K562 (cell line): Measurements from ENCODE around the gene RYR3. TPM values are rescaled to one million over a fixed set of nuclear protein-coding genes. Genes with fewer than 3 reads are reported as not detected.

Experiments used
- ATAC-seq: fragments of 200-7000 bp; cut with Tn5 transposase; 3 replicates; pipeline ENCODE4 v1.9.1; 2020; ENCODE audit warnings: moderate library complexity
- BruUV-seq: library from RNA; stranded (reverse); fragments of 400-500 nt; replicated peaks from 2 replicates; lab custom pipeline; 2021; lab: Mats Ljungman, UMichigan
- CTCF ChIA-PET: fragments of 300-600 bp; formaldehyde crosslinking; extraction: SDS; loops from one replicate; lab custom pipeline; 2021; ENCODE audit warnings: low intra/inter-chr PET ratio; lab: Yijun Ruan, JAX
- POLR2A ChIA-PET: fragments of 300-600, 350-650 bp; sonication (Branson Sonifier 250); formaldehyde crosslinking; extraction: SDS; loops from one replicate; lab custom pipeline; 2021; ENCODE audit warnings: antibody characterized with exemption, inconsistent platforms; lab: Yijun Ruan, JAX
- DNase-seq, 4 experiments: peaks; one replicate each; pipeline versions ENCODE4 v3.0.0 to v3.0.0-alpha.2; 2011 to 2018; ENCODE audit warnings: low spot score in 3 of 4, mixed read lengths in 3 of 4; ENCODE audit errors: extremely low read depth in 1 of 4
- FAIRE-seq: peaks from 2 replicates; lab custom pipeline; 2011; peaks lifted over from hg19 to GRCh38; lab: Jason Lieb, UNC
- H2AFZ ChIP-seq: 2 replicates; pipeline ENCODE4 v1.6.0; 2011; ENCODE audit warnings: low read depth, low read length, control low read depth, inconsistent platforms
- H3K27ac ChIP-seq: fragments of 200-600 bp; 3 replicates; pipeline ENCODE4 v1.8.0; 2011; ENCODE audit warnings: low read depth, mild to moderate bottlenecking, control low read depth, inconsistent platforms, low read length, moderate library complexity, mixed read lengths; ENCODE audit errors: extremely low read depth
- H3K27me3 ChIP-seq, 2 experiments: fragments of 300-600 bp in 1 of 2; 2 replicates in 1 of 2; 3 replicates in 1 of 2; pipeline versions ENCODE4 v1.6.0 to v1.8.0; 2011; ENCODE audit warnings: inconsistent platforms in 2 of 2, low read length in 2 of 2, mild to moderate bottlenecking in 1 of 2, mixed read lengths in 1 of 2, moderate library complexity in 1 of 2; ENCODE audit not compliant: control insufficient read depth in 2 of 2, insufficient read depth in 2 of 2
- H3K36me3 ChIP-seq: fragments of 300-600 bp; 3 replicates; pipeline ENCODE4 v1.8.0; 2011; ENCODE audit warnings: mild to moderate bottlenecking, low read length, inconsistent platforms; ENCODE audit not compliant: control insufficient read depth, insufficient read depth
- H3K4me1 ChIP-seq, 2 experiments: fragments of 200-600 bp in 1 of 2; replicated peaks in 1 of 2; 2 replicates in 1 of 2; 3 replicates in 1 of 2; pipeline versions ENCODE4 v1.5.1 to v1.8.0; 2011; ENCODE audit warnings: inconsistent platforms in 2 of 2, low read length in 2 of 2, mild to moderate bottlenecking in 1 of 2, mixed read lengths in 1 of 2, moderate library complexity in 1 of 2; ENCODE audit not compliant: control insufficient read depth in 2 of 2, insufficient read depth in 2 of 2
- H3K4me2 ChIP-seq: 2 replicates; pipeline ENCODE4 v1.6.1; 2011; ENCODE audit warnings: low read length, control low read depth, inconsistent platforms, mixed read lengths; ENCODE audit not compliant: insufficient read depth
- H3K4me3 ChIP-seq: fragments of 200-600 bp; sonication (generic), shearing (Covaris generic); 2 replicates; pipeline ENCODE4 v1.5.1; 2016; ENCODE audit warnings: control low read depth, inconsistent platforms
- H3K79me2 ChIP-seq: fragments of 200-600 bp; 3 replicates; pipeline ENCODE4 v1.8.0; 2011; ENCODE audit warnings: low read length, inconsistent platforms; ENCODE audit not compliant: control insufficient read depth, insufficient read depth
- H3K9ac ChIP-seq, 2 experiments: 2 replicates each; pipeline versions ENCODE4 v1.6.0 to v1.6.1; 2011; ENCODE audit warnings: low read depth in 2 of 2, low read length in 2 of 2, control low read depth in 1 of 2, inconsistent platforms in 1 of 2, mild to moderate bottlenecking in 1 of 2, mixed read lengths in 1 of 2; ENCODE audit not compliant: insufficient read depth in 1 of 2
- H3K9me1 ChIP-seq: one replicate; pipeline ENCODE4 v1.6.0; 2011; ENCODE audit warnings: inconsistent platforms, mild to moderate bottlenecking, low read length, moderate library complexity; ENCODE audit not compliant: control insufficient read depth, insufficient read depth
- H3K9me3 ChIP-seq: replicated peaks from 2 replicates; pipeline ENCODE4 v1.5.1; 2011; ENCODE audit warnings: low read depth, low read length, inconsistent platforms; ENCODE audit not compliant: control insufficient read depth, insufficient read depth
- H4K20me1 ChIP-seq: replicated peaks from 2 replicates; pipeline ENCODE4 v1.6.1; 2011; ENCODE audit warnings: low read length, inconsistent platforms, mixed read lengths; ENCODE audit not compliant: control insufficient read depth, insufficient read depth
- ATF6 ChIP-seq: sonication (generic); formaldehyde crosslinking; IDR thresholded peaks from 2 replicates; pipeline ENCODE4 v1.4.0; 2020; ENCODE audit warnings: mild to moderate bottlenecking, missing genetic modification reagents
- KLF13 ChIP-seq: fragments of 450-650 bp; IDR thresholded peaks from 2 replicates; pipeline ENCODE4 v1.6.1; 2016; ENCODE audit warnings: missing genetic modification characterization, low read depth, mild to moderate bottlenecking, missing compliant biosample characterization, moderate library complexity, borderline replicate concordance
- NR4A1 ChIP-seq, 2 experiments: fragments of 250-450 bp in 1 of 2; fragments of 450-650 bp in 1 of 2; sonication (Bioruptor Pico) in 1 of 2; IDR thresholded peaks; 2 replicates each; pipeline versions ENCODE4 v1.4.0 to v1.6.1; 2016 to 2020; ENCODE audit warnings: mild to moderate bottlenecking in 2 of 2, missing compliant biosample characterization in 1 of 2, missing genetic modification characterization in 1 of 2, moderate library complexity in 1 of 2
- RB1 ChIP-seq: fragments of 450-650 bp; IDR thresholded peaks from 2 replicates; pipeline ENCODE4 v1.6.1; 2017; ENCODE audit warnings: low read depth, mild to moderate bottlenecking
- SRF ChIP-seq, 2 experiments: fragments of 250-450, 450-650 bp in 1 of 2; sonication (Bioruptor Pico) in 1 of 2; sonication (generic) in 1 of 2; formaldehyde crosslinking; IDR thresholded peaks; 2 replicates each; pipeline versions ENCODE4 v1.5.0 to v1.5.1; 2020 to 2022; ENCODE audit warnings: mild to moderate bottlenecking in 1 of 2, missing genetic modification reagents in 1 of 2
- TEAD4 ChIP-seq, 2 experiments: sonication (generic) in 1 of 2; formaldehyde crosslinking in 1 of 2; IDR thresholded peaks; 2 replicates each; pipeline versions ENCODE4 v1.6.1 to v1.8.0; 2012 to 2022; ENCODE audit warnings: borderline replicate concordance in 1 of 2, inconsistent platforms in 1 of 2, low read length in 1 of 2, mild to moderate bottlenecking in 1 of 2, missing genetic modification reagents in 1 of 2
- TSC22D4 ChIP-seq: fragments of 450-650 bp; IDR thresholded peaks from 2 replicates; pipeline ENCODE4 v1.6.1; 2016; ENCODE audit warnings: missing genetic modification characterization, missing biosample characterization, control low read depth
- ZFX ChIP-seq: sonication (generic); formaldehyde crosslinking; IDR thresholded peaks from 2 replicates; pipeline ENCODE4 v1.8.0; 2022; ENCODE audit warnings: mild to moderate bottlenecking, missing genetic modification reagents, moderate library complexity
- ZNF695 ChIP-seq: fragments of 450-650 bp; formaldehyde crosslinking; IDR thresholded peaks from 2 replicates; pipeline ENCODE4 v1.4.0; 2020; ENCODE audit warnings: mild to moderate bottlenecking, moderate library complexity
- WGBS: fragments of 100-300 bp; shearing (Covaris generic); methylation state at CpG from one replicate; pipeline ENCODE4 v1.1.6; 2016; ENCODE audit warnings: low coverage, mixed read lengths; ENCODE audit not compliant: insufficient coverage; ENCODE audit errors: missing lambda C conversion rate; 5-methylcytosine and 5-hydroxymethylcytosine counted together
- in situ Hi-C: fragments of 300-500 bp; cut with MboI; formaldehyde crosslinking; loops from 4 replicates; pipeline ENCODE4 v1.15.0; 2018; ENCODE audit warnings: inconsistent platforms, mixed read lengths
- intact Hi-C: fragments of 100-400 bp; cut with micrococcal nuclease; formaldehyde crosslinking; loops from 2 replicates; pipeline ENCODE4 v1.14.2; 2022
- polyA plus RNA-seq, 8 experiments: library from polyadenylated mRNA; depleted of rRNA in 4 of 8; stranded (reverse) in 5 of 8; unstranded in 3 of 8; fragments of >200 nt; fragmentation: Nextera tagmentation in 2 of 8; fragmentation: Illumina TruSeq in 1 of 8; extraction: Ambion mirVana in 2 of 8; extraction: Trizol in 1 of 8; gene quantifications; 2 replicates each; pipeline versions ENCODE4 v1.2.1 to v1.2.3, GENCODE V29; 2011 to 2014; ENCODE audit warnings: inconsistent platforms in 1 of 8, missing spikeins in 1 of 8
- total RNA-seq, 7 experiments: library from RNA; depleted of rRNA in 6 of 7; stranded (reverse); fragments of >200 nt in 6 of 7; fragmentation: Illumina TruSeq in 2 of 7; extraction: Trizol in 2 of 7; gene quantifications; 2 replicates each; pipeline versions ENCODE4 v1.2.1 to v1.2.3, GENCODE V29; 2011 to 2021; ENCODE audit warnings: low replicate concordance in 1 of 7
- TF ChIP-seq, protein P1 (sequence below): sonication (generic); formaldehyde crosslinking; IDR thresholded peaks from 2 replicates; pipeline ENCODE4 v1.8.0; 2022; ENCODE audit warnings: mild to moderate bottlenecking, missing genetic modification reagents, borderline replicate concordance

RYR3 gene
- total and polyA plus RNA-seq, 9 of the 15 experiments (the other 6 are each of a cell fraction or from before 2014, with no cell fraction given), result 0.04 TPM; not detected in 8

- Histone ChIP-seq H3K36me3 (no peaks in the 10 kb centered on the region), H3K9me1 (no peaks in the 10 kb centered on the region), H4K20me1 (no peaks in the 10 kb centered on the region), H3K27me3 (peaks cover 0 to 5% of the 10 kb centered on the region in 2 experiments; a peak in 4 of 5 replicates), H3K4me1 (no peaks in the 10 kb centered on the region), H3K4me2 (no peak overlapping the region), H3K79me2 (no peaks in the 10 kb centered on the region), H3K4me3 (no peak overlapping the region), H3K9me3 (no peaks in the 10 kb centered on the region), H2AFZ (no peak overlapping the region), H3K9ac (no peak overlapping the region), H3K27ac (no peak overlapping the region)
- ChIA-PET POLR2A (no interaction called here), CTCF (no interaction called here)
- intact Hi-C loops (no loop called here), in situ Hi-C loops (no loop called here)
- no TSS peak for BruUV-seq
- DNase-seq (no peak), ATAC-seq (no peak), FAIRE-seq (no peak)
- TF ChIP-seq ATF6 (CRISPR knock-in tag) (no peak), ZFX (CRISPR knock-in tag) (no peak), TEAD4 (IDR thresholded peaks at IDR 0.05; ENCODE audit: low read length) (no peak), TEAD4 (CRISPR knock-in tag; IDR thresholded peaks at IDR 0.05; ENCODE audit: borderline replicate concordance) (no peak), TSC22D4 (no peak), ZNF695 (CRISPR knock-in tag) (no peak), SRF (CRISPR knock-in tag; IDR thresholded peaks at IDR 0.05) (no peak), RB1 (no peak), NR4A1 (CRISPR knock-in tag; IDR thresholded peaks at IDR 0.05) (no peak), NR4A1 (tag; IDR thresholded peaks at IDR 0.05) (no peak), KLF13 (tag) (no peak)
- TF ChIP-seq, protein P1, sequence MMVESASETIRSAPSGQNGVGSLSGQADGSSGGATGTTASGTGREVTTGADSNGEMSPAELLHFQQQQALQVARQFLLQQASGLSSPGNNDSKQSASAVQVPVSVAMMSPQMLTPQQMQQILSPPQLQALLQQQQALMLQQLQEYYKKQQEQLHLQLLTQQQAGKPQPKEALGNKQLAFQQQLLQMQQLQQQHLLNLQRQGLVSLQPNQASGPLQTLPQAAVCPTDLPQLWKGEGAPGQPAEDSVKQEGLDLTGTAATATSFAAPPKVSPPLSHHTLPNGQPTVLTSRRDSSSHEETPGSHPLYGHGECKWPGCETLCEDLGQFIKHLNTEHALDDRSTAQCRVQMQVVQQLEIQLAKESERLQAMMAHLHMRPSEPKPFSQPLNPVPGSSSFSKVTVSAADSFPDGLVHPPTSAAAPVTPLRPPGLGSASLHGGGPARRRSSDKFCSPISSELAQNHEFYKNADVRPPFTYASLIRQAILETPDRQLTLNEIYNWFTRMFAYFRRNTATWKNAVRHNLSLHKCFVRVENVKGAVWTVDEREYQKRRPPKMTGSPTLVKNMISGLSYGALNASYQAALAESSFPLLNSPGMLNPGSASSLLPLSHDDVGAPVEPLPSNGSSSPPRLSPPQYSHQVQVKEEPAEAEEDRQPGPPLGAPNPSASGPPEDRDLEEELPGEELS (CRISPR knock-in tag), result no peak
- 2% methylated on average over 4 of the region's 4 CpGs for whole genome bisulfite sequencing
Observed at GRCh38 chr15:33822479-33822878, 511.7 kb downstream of the RYR3 start.
